ENCODE measurements around the gene RMI1. TPM values are rescaled to one million over a fixed set of nuclear protein-coding genes. Genes with fewer than 3 reads are reported as not detected.

RMI1 gene
- total RNA-seq, 4 donors from 2014 or later: 1.0 to 16.5 (median 6.7) TPM

GRCh38 chr9:83959061-83959460 is 21.5 kb upstream of the RMI1 start:
- Histone ChIP-seq H3K27me3 (no peaks in the 10 kb centered on the region), H3K36me3 (no peaks in the 10 kb centered on the region), H3K4me3 (no peak overlapping the region), H3K4me1 (no peaks in the 10 kb centered on the region), H3K27ac (peak overlapping the region in 1 of 2 donors; percentile 29), H3K9me3 (no peaks in the 10 kb centered on the region)
- no peak for DNase-seq
- TF ChIP-seq, protein P1, sequence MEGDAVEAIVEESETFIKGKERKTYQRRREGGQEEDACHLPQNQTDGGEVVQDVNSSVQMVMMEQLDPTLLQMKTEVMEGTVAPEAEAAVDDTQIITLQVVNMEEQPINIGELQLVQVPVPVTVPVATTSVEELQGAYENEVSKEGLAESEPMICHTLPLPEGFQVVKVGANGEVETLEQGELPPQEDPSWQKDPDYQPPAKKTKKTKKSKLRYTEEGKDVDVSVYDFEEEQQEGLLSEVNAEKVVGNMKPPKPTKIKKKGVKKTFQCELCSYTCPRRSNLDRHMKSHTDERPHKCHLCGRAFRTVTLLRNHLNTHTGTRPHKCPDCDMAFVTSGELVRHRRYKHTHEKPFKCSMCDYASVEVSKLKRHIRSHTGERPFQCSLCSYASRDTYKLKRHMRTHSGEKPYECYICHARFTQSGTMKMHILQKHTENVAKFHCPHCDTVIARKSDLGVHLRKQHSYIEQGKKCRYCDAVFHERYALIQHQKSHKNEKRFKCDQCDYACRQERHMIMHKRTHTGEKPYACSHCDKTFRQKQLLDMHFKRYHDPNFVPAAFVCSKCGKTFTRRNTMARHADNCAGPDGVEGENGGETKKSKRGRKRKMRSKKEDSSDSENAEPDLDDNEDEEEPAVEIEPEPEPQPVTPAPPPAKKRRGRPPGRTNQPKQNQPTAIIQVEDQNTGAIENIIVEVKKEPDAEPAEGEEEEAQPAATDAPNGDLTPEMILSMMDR (IDR thresholded peaks at IDR 0.05): no peak
- TF ChIP-seq POLR2A (IDR thresholded peaks at IDR 0.05): no peak
- intact Hi-C loops (cut with DNase I; ENCODE audit: low total_unique reads): no loop called here

- no peak overlapping the region for H3K27ac ChIP-seq
- DNase-seq: no peak
- no peaks in the 10 kb centered on the region for H3K4me1 ChIP-seq
- no peak for TF ChIP-seq POLR2A (IDR thresholded peaks at IDR 0.05)
- TF ChIP-seq, protein P1 (IDR thresholded peaks at IDR 0.05): no peak
- H3K9me3 ChIP-seq: no peaks in the 10 kb centered on the region
- no peaks in the 10 kb centered on the region for H3K36me3 ChIP-seq
- H3K27me3 ChIP-seq: no peaks in the 10 kb centered on the region
- no peak overlapping the region for H3K4me3 ChIP-seq
- intact Hi-C loops (cut with DNase I; ENCODE audit: low total_unique reads): no loop called here
Measured at GRCh38 chr9:83960991-83961390, 19.6 kb upstream of the RMI1 start.

- H3K27ac ChIP-seq: no peak overlapping the region
- intact Hi-C loops (cut with DNase I; ENCODE audit: low total_unique reads): no loop called here
Measured at GRCh38 chr9:83962165-83962564, 18.4 kb upstream of the RMI1 start.

GRCh38 chr9:83964973-83965349 is 15.6 kb upstream of the RMI1 start:
- TF ChIP-seq POLR2A (IDR thresholded peaks at IDR 0.05): no peak

More at GRCh38 chr9:83962165-83962564, 18.4 kb upstream of the RMI1 start:
- Histone ChIP-seq H3K9me3 (no peaks in the 10 kb centered on the region), H3K4me1 (no peaks in the 10 kb centered on the region), H3K36me3 (no peaks in the 10 kb centered on the region), H3K27me3 (no peaks in the 10 kb centered on the region), H3K4me3 (no peak overlapping the region)
- no peak for DNase-seq
- TF ChIP-seq POLR2A (IDR thresholded peaks at IDR 0.05): no peak
- TF ChIP-seq, protein P1 (IDR thresholded peaks at IDR 0.05): no peak

GRCh38 chr9:83965350-83966208 is 15.0 kb upstream of the RMI1 start:
- no peak overlapping the region for H3K27ac ChIP-seq
- no peaks in the 10 kb centered on the region for H3K9me3 ChIP-seq
- no peak for DNase-seq
- intact Hi-C loops (cut with DNase I; ENCODE audit: low total_unique reads): no loop called here
- TF ChIP-seq, protein P1 (IDR thresholded peaks at IDR 0.05): no peak
- no peak for TF ChIP-seq POLR2A (IDR thresholded peaks at IDR 0.05)
- H3K36me3 ChIP-seq: no peaks in the 10 kb centered on the region
- H3K4me3 ChIP-seq: no peak overlapping the region
- no peaks in the 10 kb centered on the region for H3K4me1 ChIP-seq
- H3K27me3 ChIP-seq: no peaks in the 10 kb centered on the region

More at GRCh38 chr9:83964973-83965349, 15.6 kb upstream of the RMI1 start:
- no peak for DNase-seq
- Histone ChIP-seq H3K4me1 (no peaks in the 10 kb centered on the region), H3K27ac (no peak overlapping the region), H3K36me3 (no peaks in the 10 kb centered on the region), H3K27me3 (no peaks in the 10 kb centered on the region), H3K9me3 (no peaks in the 10 kb centered on the region), H3K4me3 (no peak overlapping the region)
- intact Hi-C loops (cut with DNase I; ENCODE audit: low total_unique reads): no loop called here

Data from uterus (tissue), 4 donors.